GM12864 (cell line): ENCODE measurements around the gene WSCD2.

Source experiments
- DNase-seq: peaks from one replicate; pipeline ENCODE4 v3.0.0-alpha.2; 2011; ENCODE audit warnings: low read depth
- H3K4me3 ChIP-seq: 2 replicates; pipeline ENCODE4 v1.5.1; 2011; ENCODE audit warnings: mild to moderate bottlenecking, low read depth, low read length, control low read depth
- TF ChIP-seq, protein P1 (sequence below): IDR thresholded peaks from 2 replicates; pipeline ENCODE4 v1.5.1; 2011; ENCODE audit warnings: low read depth, mild to moderate bottlenecking, moderate library complexity, low read length, control low read depth, inconsistent platforms; ENCODE audit errors: missing control alignments

The WSCD2 gene

GRCh38 chr12:108167974-108168373 is 38.9 kb downstream of the WSCD2 start:
- DNase-seq, result no peak
- no peak overlapping the region for H3K4me3 ChIP-seq
- TF ChIP-seq, protein P1, sequence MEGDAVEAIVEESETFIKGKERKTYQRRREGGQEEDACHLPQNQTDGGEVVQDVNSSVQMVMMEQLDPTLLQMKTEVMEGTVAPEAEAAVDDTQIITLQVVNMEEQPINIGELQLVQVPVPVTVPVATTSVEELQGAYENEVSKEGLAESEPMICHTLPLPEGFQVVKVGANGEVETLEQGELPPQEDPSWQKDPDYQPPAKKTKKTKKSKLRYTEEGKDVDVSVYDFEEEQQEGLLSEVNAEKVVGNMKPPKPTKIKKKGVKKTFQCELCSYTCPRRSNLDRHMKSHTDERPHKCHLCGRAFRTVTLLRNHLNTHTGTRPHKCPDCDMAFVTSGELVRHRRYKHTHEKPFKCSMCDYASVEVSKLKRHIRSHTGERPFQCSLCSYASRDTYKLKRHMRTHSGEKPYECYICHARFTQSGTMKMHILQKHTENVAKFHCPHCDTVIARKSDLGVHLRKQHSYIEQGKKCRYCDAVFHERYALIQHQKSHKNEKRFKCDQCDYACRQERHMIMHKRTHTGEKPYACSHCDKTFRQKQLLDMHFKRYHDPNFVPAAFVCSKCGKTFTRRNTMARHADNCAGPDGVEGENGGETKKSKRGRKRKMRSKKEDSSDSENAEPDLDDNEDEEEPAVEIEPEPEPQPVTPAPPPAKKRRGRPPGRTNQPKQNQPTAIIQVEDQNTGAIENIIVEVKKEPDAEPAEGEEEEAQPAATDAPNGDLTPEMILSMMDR, result no peak

- H3K4me3 ChIP-seq, result no peak overlapping the region
- DNase-seq, result no peak
- TF ChIP-seq, protein P1, result no peak
Measured at GRCh38 chr12:108169708-108170107, 40.6 kb downstream of the WSCD2 start.

DNA sequence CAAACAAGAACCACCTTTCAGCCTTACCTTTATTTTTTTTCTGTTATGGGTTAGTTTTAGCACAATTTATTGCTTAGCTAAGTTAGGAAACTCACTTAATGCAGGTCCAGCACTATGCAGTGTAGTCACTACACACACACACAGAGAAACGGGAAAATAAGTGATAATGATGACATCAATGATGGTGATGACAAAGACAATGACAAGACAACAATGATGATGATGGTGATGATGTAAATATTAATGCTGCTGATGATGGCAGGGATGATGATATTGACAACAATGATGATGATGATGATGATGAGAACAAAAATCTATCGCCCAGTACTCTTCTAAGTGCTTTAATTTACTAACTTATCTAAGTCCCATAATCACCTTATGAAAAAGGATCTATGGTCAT is 41.1 kb downstream of the WSCD2 start:
- TF ChIP-seq, protein P1, result no peak
- no peak overlapping the region for H3K4me3 ChIP-seq
- DNase-seq, result no peak

GRCh38 chr12:108172033-108172432 is 42.9 kb downstream of the WSCD2 start:
- H3K4me3 ChIP-seq, result no peak overlapping the region
- TF ChIP-seq, protein P1, result no peak
- DNase-seq, result no peak

GRCh38 chr12:108173160-108173559 is 44.1 kb downstream of the WSCD2 start:
- TF ChIP-seq, protein P1, result no peak
- H3K4me3 ChIP-seq, result no peak overlapping the region
- DNase-seq, result no peak

DNA sequence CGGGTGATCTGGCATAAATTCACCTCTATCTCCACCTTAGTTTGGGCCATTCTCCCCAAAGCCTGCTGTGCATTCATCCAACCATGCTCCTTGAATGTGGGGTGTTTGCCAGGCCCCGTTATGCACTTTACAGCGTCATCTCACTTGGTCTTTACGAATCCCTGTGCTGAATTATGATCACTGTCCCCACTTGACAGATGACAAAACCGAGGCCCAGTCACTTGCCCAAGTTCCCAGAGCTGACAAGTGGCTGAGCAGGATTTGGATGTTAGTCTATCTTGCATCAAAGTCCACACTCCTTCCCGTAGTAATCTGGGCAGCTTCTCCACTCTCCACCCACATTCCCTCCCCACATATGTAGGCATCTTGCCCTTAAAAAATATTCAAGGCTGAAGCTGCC is 44.8 kb downstream of the WSCD2 start:
- TF ChIP-seq, protein P1, result no peak
- DNase-seq, result no peak
- no peak overlapping the region for H3K4me3 ChIP-seq

- no peak for DNase-seq
- H3K4me3 ChIP-seq, result no peak overlapping the region
- TF ChIP-seq, protein P1, result no peak
Measured at GRCh38 chr12:108174641-108175040, 45.6 kb downstream of the WSCD2 start.
